ENCODE measurements around the gene PRXL2A.

Gene PRXL2A

DNA sequence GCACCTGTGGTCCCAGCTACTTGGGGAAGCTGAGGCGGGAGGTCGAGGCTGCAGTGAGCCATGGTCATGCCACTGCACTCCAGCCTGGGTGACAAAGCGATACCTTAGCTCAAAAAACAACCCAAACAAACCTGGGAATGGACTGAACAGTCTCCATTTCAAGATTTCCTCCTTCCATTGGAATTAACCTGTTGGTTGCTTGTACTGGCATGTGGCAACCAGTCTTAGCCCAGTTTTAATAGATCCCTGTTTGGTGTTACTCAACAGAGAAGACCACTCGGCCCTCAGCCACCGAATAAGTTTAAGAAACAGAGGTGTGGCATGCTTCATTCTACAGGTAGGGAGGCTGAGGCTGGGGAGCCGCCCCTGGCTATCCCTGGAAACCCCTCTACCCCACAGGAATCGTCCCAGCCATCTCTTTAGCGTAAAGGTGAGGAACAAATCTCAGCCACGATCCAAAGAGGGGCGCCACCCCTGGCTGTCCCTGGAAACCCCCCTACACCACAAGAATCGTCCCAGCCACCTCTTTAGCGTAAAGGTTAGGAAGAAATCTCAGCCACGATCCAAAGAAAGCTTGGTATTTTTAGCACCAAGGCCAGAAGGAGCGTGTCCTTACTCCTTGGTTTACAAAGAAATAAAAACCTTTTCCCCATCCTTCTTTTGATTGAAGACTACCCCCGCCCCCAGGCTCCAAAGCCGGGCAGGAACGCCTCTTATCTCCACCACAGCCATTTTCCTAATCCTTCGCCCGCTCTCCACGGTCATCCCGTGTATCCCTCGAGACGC lies 44.9 kb downstream of the PRXL2A start (continued):
- peak; percentile 41 for TF ChIP-seq ZFHX2 (tag by site-specific recombination; conservative IDR thresholded peaks at IDR 0.05)
- TF ChIP-seq ZSCAN5A (tag by site-specific recombination; IDR thresholded peaks at IDR 0.05): no peak
- no peak for TF ChIP-seq ZNF843 (tag by site-specific recombination; IDR thresholded peaks at IDR 0.05)
- TF ChIP-seq ZNF658 (tag by site-specific recombination; IDR thresholded peaks at IDR 0.05): no peak
- TF ChIP-seq, protein P1, sequence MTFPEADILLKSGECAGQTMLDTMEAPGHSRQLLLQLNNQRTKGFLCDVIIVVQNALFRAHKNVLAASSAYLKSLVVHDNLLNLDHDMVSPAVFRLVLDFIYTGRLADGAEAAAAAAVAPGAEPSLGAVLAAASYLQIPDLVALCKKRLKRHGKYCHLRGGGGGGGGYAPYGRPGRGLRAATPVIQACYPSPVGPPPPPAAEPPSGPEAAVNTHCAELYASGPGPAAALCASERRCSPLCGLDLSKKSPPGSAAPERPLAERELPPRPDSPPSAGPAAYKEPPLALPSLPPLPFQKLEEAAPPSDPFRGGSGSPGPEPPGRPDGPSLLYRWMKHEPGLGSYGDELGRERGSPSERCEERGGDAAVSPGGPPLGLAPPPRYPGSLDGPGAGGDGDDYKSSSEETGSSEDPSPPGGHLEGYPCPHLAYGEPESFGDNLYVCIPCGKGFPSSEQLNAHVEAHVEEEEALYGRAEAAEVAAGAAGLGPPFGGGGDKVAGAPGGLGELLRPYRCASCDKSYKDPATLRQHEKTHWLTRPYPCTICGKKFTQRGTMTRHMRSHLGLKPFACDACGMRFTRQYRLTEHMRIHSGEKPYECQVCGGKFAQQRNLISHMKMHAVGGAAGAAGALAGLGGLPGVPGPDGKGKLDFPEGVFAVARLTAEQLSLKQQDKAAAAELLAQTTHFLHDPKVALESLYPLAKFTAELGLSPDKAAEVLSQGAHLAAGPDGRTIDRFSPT (tag by site-specific recombination; IDR thresholded peaks at IDR 0.05): no peak
- 0 out of 2 replicates have a peak, but pooled peaks have one; percentile 3 for TF ChIP-seq ZNF433 (tag by site-specific recombination; IDR thresholded peaks at IDR 0.05; ENCODE audit: low read depth)
- TF ChIP-seq ZNF791 (tag by site-specific recombination; IDR thresholded peaks at IDR 0.05): no peak
- TF ChIP-seq ZNF416 (tag by site-specific recombination; IDR thresholded peaks at IDR 0.05): no peak
- TF ChIP-seq ZBTB8A (tag by site-specific recombination; IDR thresholded peaks at IDR 0.05): peak; percentile 77
- TF ChIP-seq ZNF514 (tag by site-specific recombination; IDR thresholded peaks at IDR 0.05): no peak
- TF ChIP-seq, protein P2, sequence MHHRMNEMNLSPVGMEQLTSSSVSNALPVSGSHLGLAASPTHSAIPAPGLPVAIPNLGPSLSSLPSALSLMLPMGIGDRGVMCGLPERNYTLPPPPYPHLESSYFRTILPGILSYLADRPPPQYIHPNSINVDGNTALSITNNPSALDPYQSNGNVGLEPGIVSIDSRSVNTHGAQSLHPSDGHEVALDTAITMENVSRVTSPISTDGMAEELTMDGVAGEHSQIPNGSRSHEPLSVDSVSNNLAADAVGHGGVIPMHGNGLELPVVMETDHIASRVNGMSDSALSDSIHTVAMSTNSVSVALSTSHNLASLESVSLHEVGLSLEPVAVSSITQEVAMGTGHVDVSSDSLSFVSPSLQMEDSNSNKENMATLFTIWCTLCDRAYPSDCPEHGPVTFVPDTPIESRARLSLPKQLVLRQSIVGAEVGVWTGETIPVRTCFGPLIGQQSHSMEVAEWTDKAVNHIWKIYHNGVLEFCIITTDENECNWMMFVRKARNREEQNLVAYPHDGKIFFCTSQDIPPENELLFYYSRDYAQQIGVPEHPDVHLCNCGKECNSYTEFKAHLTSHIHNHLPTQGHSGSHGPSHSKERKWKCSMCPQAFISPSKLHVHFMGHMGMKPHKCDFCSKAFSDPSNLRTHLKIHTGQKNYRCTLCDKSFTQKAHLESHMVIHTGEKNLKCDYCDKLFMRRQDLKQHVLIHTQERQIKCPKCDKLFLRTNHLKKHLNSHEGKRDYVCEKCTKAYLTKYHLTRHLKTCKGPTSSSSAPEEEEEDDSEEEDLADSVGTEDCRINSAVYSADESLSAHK (tag by site-specific recombination; IDR thresholded peaks at IDR 0.05): no peak
- no peak for TF ChIP-seq FEZF1 (tag by site-specific recombination; IDR thresholded peaks at IDR 0.05)
- no peak for TF ChIP-seq ZNF837 (tag by site-specific recombination; IDR thresholded peaks at IDR 0.05)
- TF ChIP-seq ZNF121 (tag by site-specific recombination; IDR thresholded peaks at IDR 0.05): no peak
- TF ChIP-seq ZNF341 (tag by site-specific recombination; IDR thresholded peaks at IDR 0.05; ENCODE audit: low read depth): peak; percentile 85
- TF ChIP-seq ZFP69B (tag by site-specific recombination; IDR thresholded peaks at IDR 0.05): no peak
- TF ChIP-seq ZNF521 (tag by site-specific recombination; IDR thresholded peaks at IDR 0.05): no peak
- TF ChIP-seq ZNF394 (tag by site-specific recombination; IDR thresholded peaks at IDR 0.05; ENCODE audit: borderline replicate concordance): no peak
- no peak for TF ChIP-seq ZNF274 (IDR thresholded peaks at IDR 0.05; ENCODE audit: low read length)
- TF ChIP-seq ZNF274 (tag by site-specific recombination; IDR thresholded peaks at IDR 0.05; ENCODE audit: borderline replicate concordance): no peak
- TF ChIP-seq ZNF391 (tag by site-specific recombination; IDR thresholded peaks at IDR 0.05; ENCODE audit: borderline replicate concordance, low read depth): no peak
- TF ChIP-seq ZNF548 (tag by site-specific recombination; IDR thresholded peaks at IDR 0.05): no peak; the same call in 1 of the 2 replicates
- no peak for TF ChIP-seq ZNF175 (tag by site-specific recombination; IDR thresholded peaks at IDR 0.05)
- TF ChIP-seq KLF8 (tag by site-specific recombination; IDR thresholded peaks at IDR 0.05): no peak
- TF ChIP-seq ZNF768 (tag by site-specific recombination; IDR thresholded peaks at IDR 0.05): no peak
- TF ChIP-seq ZNF221 (tag by site-specific recombination; IDR thresholded peaks at IDR 0.05; ENCODE audit: borderline replicate concordance): no peak
- no peak for TF ChIP-seq MZF1 (tag by site-specific recombination; IDR thresholded peaks at IDR 0.05; ENCODE audit: borderline replicate concordance)
- TF ChIP-seq, protein P3, sequence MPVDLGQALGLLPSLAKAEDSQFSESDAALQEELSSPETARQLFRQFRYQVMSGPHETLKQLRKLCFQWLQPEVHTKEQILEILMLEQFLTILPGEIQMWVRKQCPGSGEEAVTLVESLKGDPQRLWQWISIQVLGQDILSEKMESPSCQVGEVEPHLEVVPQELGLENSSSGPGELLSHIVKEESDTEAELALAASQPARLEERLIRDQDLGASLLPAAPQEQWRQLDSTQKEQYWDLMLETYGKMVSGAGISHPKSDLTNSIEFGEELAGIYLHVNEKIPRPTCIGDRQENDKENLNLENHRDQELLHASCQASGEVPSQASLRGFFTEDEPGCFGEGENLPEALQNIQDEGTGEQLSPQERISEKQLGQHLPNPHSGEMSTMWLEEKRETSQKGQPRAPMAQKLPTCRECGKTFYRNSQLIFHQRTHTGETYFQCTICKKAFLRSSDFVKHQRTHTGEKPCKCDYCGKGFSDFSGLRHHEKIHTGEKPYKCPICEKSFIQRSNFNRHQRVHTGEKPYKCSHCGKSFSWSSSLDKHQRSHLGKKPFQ (tag by site-specific recombination; IDR thresholded peaks at IDR 0.05): no peak
- TF ChIP-seq ZNF580 (tag by site-specific recombination; IDR thresholded peaks at IDR 0.05): no peak
- no peak; the same call in 1 of the 2 replicates for TF ChIP-seq IKZF3 (tag by site-specific recombination; IDR thresholded peaks at IDR 0.05)
- TF ChIP-seq, protein P4, sequence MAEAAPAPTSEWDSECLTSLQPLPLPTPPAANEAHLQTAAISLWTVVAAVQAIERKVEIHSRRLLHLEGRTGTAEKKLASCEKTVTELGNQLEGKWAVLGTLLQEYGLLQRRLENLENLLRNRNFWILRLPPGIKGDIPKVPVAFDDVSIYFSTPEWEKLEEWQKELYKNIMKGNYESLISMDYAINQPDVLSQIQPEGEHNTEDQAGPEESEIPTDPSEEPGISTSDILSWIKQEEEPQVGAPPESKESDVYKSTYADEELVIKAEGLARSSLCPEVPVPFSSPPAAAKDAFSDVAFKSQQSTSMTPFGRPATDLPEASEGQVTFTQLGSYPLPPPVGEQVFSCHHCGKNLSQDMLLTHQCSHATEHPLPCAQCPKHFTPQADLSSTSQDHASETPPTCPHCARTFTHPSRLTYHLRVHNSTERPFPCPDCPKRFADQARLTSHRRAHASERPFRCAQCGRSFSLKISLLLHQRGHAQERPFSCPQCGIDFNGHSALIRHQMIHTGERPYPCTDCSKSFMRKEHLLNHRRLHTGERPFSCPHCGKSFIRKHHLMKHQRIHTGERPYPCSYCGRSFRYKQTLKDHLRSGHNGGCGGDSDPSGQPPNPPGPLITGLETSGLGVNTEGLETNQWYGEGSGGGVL (tag by site-specific recombination; IDR thresholded peaks at IDR 0.05): no peak
